SK-N-SH treated with all-trans-retinoic acid at 6 μM for 48 hours (cell line): ENCODE measurements around the gene DOCK9.

ENCODE experiments used
- ATAC-seq: fragments of 200-7000 bp; cut with Tn5 transposase; 3 replicates; pipeline ENCODE4 v1.9.1; 2020; ENCODE audit warnings: mild to moderate bottlenecking, moderate library complexity
- ARNTL ChIP-seq: fragments of 450-650 bp; formaldehyde crosslinking; IDR thresholded peaks from 2 replicates; pipeline ENCODE4 v1.5.0; 2020; ENCODE audit warnings: low read depth, mild to moderate bottlenecking, moderate library complexity, borderline replicate concordance
- BACH2 ChIP-seq: fragments of 250-450 bp; sonication (Bioruptor Pico); IDR thresholded peaks from 2 replicates; pipeline ENCODE4 v1.9.0; 2021; ENCODE audit warnings: mild to moderate bottlenecking, borderline replicate concordance
- CREB5 ChIP-seq: fragments of 250-450 bp; sonication (Bioruptor Pico); IDR thresholded peaks from 2 replicates; pipeline ENCODE4 v1.5.1; 2020; ENCODE audit warnings: low read depth, mild to moderate bottlenecking, moderate library complexity
- CSDC2 ChIP-seq: fragments of 250-450 bp; sonication (Bioruptor Pico); IDR thresholded peaks from 2 replicates; pipeline ENCODE4 v1.5.0; 2020; ENCODE audit warnings: mild to moderate bottlenecking, moderate library complexity
- CSRNP3 ChIP-seq: fragments of 250-450 bp; sonication (Bioruptor Pico); IDR thresholded peaks from 2 replicates; pipeline ENCODE4 v1.5.1; 2021; ENCODE audit warnings: mild to moderate bottlenecking, moderate library complexity
- GLIS3 ChIP-seq: fragments of 250-450 bp; sonication (Bioruptor Pico); IDR thresholded peaks from 2 replicates; pipeline ENCODE4 v1.5.0; 2020; ENCODE audit warnings: mild to moderate bottlenecking, moderate library complexity
- ISL1 ChIP-seq: fragments of 250-450 bp; sonication (Bioruptor Pico); IDR thresholded peaks from 2 replicates; pipeline ENCODE4 v2.1.2; 2022; ENCODE audit warnings: mild to moderate bottlenecking, moderate library complexity
- OSR1 ChIP-seq: fragments of 250-450 bp; sonication (Bioruptor Pico); IDR thresholded peaks from 2 replicates; pipeline ENCODE4 v1.8.0; 2022; ENCODE audit warnings: moderate library complexity, mild to moderate bottlenecking, inconsistent platforms
- PATZ1 ChIP-seq: fragments of 250-450 bp; sonication (Bioruptor Pico); IDR thresholded peaks from 2 replicates; pipeline ENCODE4 v1.8.0; 2020; ENCODE audit warnings: mild to moderate bottlenecking, moderate library complexity, borderline replicate concordance
- POU6F1 ChIP-seq: fragments of 250-450 bp; sonication (Bioruptor Pico); IDR thresholded peaks from 2 replicates; pipeline ENCODE4 v1.8.0; 2021; ENCODE audit warnings: low read depth, mild to moderate bottlenecking, moderate library complexity, borderline replicate concordance
- PPARA ChIP-seq: fragments of 250-450 bp; sonication (Bioruptor Pico); IDR thresholded peaks from 2 replicates; pipeline ENCODE4 v1.5.0; 2020; ENCODE audit warnings: mild to moderate bottlenecking, borderline replicate concordance
- TCF4 ChIP-seq: fragments of 250-450 bp; sonication (Bioruptor Pico); IDR thresholded peaks from 2 replicates; pipeline ENCODE4 v1.8.0; 2021; ENCODE audit warnings: mild to moderate bottlenecking, moderate library complexity, borderline replicate concordance
- ZC3H10 ChIP-seq: fragments of 250-450 bp; sonication (Bioruptor Pico); IDR thresholded peaks from 2 replicates; pipeline ENCODE4 v1.5.1; 2021; ENCODE audit warnings: mild to moderate bottlenecking, moderate library complexity
- ZFP3 ChIP-seq: fragments of 250-450 bp; sonication (Bioruptor Pico); IDR thresholded peaks from 2 replicates; pipeline ENCODE4 v1.5.0; 2020; ENCODE audit warnings: mild to moderate bottlenecking, moderate library complexity
- ZFP30 ChIP-seq: fragments of 450-650 bp; formaldehyde crosslinking; IDR thresholded peaks from 2 replicates; pipeline ENCODE4 v1.5.0; 2022; ENCODE audit warnings: mild to moderate bottlenecking, moderate library complexity
- ZNF565 ChIP-seq: fragments of 450-650 bp; formaldehyde crosslinking; conservative IDR thresholded peaks from 2 replicates; pipeline ENCODE4 v1.5.0; 2020; ENCODE audit warnings: low read depth, mild to moderate bottlenecking, moderate library complexity
- ZNF8 ChIP-seq: fragments of 450-650 bp; formaldehyde crosslinking; IDR thresholded peaks from 2 replicates; pipeline ENCODE4 v1.5.0; 2020; ENCODE audit warnings: mild to moderate bottlenecking, moderate library complexity
- TF ChIP-seq, protein P1 (sequence below): fragments of 250-450 bp; sonication (Bioruptor Pico); IDR thresholded peaks from 2 replicates; pipeline ENCODE4 v1.5.0; 2020; ENCODE audit warnings: mild to moderate bottlenecking, moderate library complexity

DOCK9 gene

GRCh38 chr13:98888222-98888889, 89.5 kb downstream of the DOCK9 start:
- TF ChIP-seq PATZ1 (CRISPR knock-in tag) (no peak), ZFP30 (CRISPR knock-in tag) (no peak), CSDC2 (CRISPR knock-in tag) (no peak), POU6F1 (CRISPR knock-in tag) (no peak), PPARA (CRISPR knock-in tag) (no peak), ARNTL (CRISPR knock-in tag) (no peak), ZNF565 (CRISPR knock-in tag) (no peak)
- no peak for ATAC-seq

DNA sequence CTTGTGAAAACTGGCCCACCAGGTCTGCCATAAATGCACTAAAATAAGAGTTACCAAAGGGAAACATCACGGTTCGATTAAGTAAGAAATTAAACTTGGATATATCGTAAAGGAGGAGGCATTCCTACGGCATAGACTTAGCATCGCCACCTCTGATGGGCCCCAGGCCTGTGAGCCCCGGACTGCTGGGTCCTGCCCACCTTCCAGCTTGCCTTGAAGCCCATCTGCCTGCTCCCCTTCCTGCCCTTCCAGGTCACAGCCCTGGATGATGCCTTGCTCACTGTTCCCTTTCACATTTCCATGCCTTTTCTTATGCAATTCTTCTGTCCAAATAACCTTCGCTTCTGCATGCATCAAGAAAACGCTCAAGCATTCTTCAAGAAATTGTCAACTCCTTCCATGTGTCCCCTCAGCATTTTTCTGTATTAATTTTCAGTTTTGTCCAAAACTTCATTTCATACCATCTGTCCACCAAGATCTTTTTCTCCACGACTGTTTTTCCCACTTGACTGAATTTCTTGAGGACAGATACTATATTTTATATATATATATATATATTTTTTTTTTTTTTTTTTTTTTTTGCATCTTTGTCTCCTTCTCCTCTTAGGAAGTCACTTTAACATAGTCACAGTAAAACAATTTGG, 91.2 kb downstream of the DOCK9 start:
- ATAC-seq, result no peak

DNA sequence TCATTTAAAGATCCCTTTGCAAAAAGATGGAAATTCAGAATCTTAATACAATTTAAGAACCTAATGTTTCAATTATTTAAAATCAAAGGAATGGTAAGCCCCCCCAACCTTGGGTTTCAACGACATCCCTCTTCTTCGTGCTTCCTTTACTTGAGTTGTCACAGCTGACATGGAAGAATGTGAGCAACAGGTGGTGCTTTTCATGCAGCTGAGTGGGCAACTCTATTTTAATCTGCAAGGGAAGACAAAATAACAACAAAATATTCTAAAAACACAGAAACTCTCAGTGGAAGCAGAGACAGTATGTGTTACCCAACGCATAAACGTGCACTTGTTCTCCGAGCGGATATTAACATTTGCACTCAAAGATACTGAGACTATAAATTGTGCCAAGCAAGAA, 92.3 kb downstream of the DOCK9 start:
- TF ChIP-seq GLIS3 (CRISPR knock-in tag) (no peak), ZNF565 (CRISPR knock-in tag) (no peak), CSRNP3 (CRISPR knock-in tag) (no peak), ISL1 (CRISPR knock-in tag) (no peak), CREB5 (no peak), OSR1 (no peak)
- no peak for ATAC-seq

More for the DNA sequence above, 91.2 kb downstream of the DOCK9 start:
- TF ChIP-seq PPARA (CRISPR knock-in tag) (no peak), CREB5 (no peak), PATZ1 (CRISPR knock-in tag) (no peak), BACH2 (CRISPR knock-in tag) (no peak), ZFP3 (CRISPR knock-in tag) (no peak), GLIS3 (CRISPR knock-in tag) (no peak), CSDC2 (CRISPR knock-in tag) (no peak), TCF4 (no peak), ZC3H10 (CRISPR knock-in tag) (no peak)

- ATAC-seq, result no peak
- no peak for TF ChIP-seq ZNF8
- TF ChIP-seq, protein P1, sequence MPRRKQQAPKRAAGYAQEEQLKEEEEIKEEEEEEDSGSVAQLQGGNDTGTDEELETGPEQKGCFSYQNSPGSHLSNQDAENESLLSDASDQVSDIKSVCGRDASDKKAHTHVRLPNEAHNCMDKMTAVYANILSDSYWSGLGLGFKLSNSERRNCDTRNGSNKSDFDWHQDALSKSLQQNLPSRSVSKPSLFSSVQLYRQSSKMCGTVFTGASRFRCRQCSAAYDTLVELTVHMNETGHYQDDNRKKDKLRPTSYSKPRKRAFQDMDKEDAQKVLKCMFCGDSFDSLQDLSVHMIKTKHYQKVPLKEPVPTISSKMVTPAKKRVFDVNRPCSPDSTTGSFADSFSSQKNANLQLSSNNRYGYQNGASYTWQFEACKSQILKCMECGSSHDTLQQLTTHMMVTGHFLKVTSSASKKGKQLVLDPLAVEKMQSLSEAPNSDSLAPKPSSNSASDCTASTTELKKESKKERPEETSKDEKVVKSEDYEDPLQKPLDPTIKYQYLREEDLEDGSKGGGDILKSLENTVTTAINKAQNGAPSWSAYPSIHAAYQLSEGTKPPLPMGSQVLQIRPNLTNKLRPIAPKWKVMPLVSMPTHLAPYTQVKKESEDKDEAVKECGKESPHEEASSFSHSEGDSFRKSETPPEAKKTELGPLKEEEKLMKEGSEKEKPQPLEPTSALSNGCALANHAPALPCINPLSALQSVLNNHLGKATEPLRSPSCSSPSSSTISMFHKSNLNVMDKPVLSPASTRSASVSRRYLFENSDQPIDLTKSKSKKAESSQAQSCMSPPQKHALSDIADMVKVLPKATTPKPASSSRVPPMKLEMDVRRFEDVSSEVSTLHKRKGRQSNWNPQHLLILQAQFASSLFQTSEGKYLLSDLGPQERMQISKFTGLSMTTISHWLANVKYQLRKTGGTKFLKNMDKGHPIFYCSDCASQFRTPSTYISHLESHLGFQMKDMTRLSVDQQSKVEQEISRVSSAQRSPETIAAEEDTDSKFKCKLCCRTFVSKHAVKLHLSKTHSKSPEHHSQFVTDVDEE, result no peak
These were observed 93.9 kb downstream of the DOCK9 start for GRCh38 chr13:98883998-98884397.
